HL-60 (cell line): ENCODE results near the gene ADAT2.

ENCODE experiments used
- DNase-seq, 2 experiments: peaks; one replicate each; pipeline ENCODE4 v3.0.0-alpha.2; 2010 to 2020; ENCODE audit warnings: low read depth in 1 of 2, low spot score in 1 of 2
- H3K27ac ChIP-seq: fragments of 250-450 bp; sonication (Bioruptor Pico); replicated peaks from 2 replicates; pipeline ENCODE4 v1.5.1; 2020; ENCODE audit warnings: mild to moderate bottlenecking, moderate library complexity
- H3K27me3 ChIP-seq: fragments of 250-450 bp; sonication (Bioruptor Pico); 2 replicates; pipeline ENCODE4 v1.5.1; 2021; ENCODE audit warnings: mild to moderate bottlenecking, moderate library complexity; ENCODE audit not compliant: insufficient read depth, poor library complexity, severe bottlenecking
- H3K4me3 ChIP-seq: replicated peaks from 2 replicates; pipeline ENCODE4 v1.5.1; 2011; ENCODE audit warnings: mild to moderate bottlenecking, control low read depth, low read length; ENCODE audit not compliant: insufficient read depth
- CTCF ChIP-seq: IDR thresholded peaks from one replicate; pipeline ENCODE4 v1.5.1; 2011; ENCODE audit warnings: low read length, control low read depth, inconsistent platforms; ENCODE audit not compliant: insufficient read depth
- GABPA ChIP-seq: IDR thresholded peaks from 2 replicates; pipeline ENCODE4 v1.6.1; 2012; ENCODE audit warnings: low read depth
- POLR2AphosphoS5 ChIP-seq: IDR thresholded peaks from 2 replicates; pipeline ENCODE4 v1.6.1; 2012; ENCODE audit warnings: low read depth
- SPI1 ChIP-seq: IDR thresholded peaks from 2 replicates; pipeline ENCODE4 v1.6.1; 2012; ENCODE audit warnings: low read depth, mild to moderate bottlenecking, borderline replicate concordance
- TF ChIP-seq, protein P1 (sequence below): IDR thresholded peaks from 2 replicates; pipeline ENCODE4 v1.6.1; 2012; ENCODE audit warnings: low read depth; ENCODE audit not compliant: insufficient replicate concordance

The ADAT2 gene

DNA sequence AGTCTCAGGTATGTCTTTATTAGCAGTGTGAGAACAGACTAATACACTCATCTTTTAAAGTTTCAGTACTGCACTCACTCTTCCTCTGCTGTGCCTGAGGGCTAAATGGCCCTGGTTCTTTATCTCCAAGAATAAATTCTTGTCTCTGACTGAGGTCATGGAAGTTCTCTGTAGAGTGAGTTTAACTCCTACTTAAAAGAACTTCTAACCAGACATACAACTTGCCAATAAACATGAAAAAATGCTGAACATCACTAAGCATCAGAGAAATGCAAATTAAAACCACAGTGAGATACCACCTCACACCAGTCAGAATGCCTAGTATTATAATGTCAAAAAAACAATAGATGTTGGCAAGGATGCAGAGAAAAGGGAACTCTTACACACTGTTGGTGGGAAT, 73.6 kb downstream of the ADAT2 start:
- no peak for DNase-seq
- Histone ChIP-seq H3K4me3 (no peak overlapping the region), H3K27ac (no peak overlapping the region), H3K27me3 (no peaks in the 10 kb centered on the region)
- no peak for TF ChIP-seq GABPA
- TF ChIP-seq, protein P1, sequence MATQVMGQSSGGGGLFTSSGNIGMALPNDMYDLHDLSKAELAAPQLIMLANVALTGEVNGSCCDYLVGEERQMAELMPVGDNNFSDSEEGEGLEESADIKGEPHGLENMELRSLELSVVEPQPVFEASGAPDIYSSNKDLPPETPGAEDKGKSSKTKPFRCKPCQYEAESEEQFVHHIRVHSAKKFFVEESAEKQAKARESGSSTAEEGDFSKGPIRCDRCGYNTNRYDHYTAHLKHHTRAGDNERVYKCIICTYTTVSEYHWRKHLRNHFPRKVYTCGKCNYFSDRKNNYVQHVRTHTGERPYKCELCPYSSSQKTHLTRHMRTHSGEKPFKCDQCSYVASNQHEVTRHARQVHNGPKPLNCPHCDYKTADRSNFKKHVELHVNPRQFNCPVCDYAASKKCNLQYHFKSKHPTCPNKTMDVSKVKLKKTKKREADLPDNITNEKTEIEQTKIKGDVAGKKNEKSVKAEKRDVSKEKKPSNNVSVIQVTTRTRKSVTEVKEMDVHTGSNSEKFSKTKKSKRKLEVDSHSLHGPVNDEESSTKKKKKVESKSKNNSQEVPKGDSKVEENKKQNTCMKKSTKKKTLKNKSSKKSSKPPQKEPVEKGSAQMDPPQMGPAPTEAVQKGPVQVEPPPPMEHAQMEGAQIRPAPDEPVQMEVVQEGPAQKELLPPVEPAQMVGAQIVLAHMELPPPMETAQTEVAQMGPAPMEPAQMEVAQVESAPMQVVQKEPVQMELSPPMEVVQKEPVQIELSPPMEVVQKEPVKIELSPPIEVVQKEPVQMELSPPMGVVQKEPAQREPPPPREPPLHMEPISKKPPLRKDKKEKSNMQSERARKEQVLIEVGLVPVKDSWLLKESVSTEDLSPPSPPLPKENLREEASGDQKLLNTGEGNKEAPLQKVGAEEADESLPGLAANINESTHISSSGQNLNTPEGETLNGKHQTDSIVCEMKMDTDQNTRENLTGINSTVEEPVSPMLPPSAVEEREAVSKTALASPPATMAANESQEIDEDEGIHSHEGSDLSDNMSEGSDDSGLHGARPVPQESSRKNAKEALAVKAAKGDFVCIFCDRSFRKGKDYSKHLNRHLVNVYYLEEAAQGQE, result no peak

- TF ChIP-seq SPI1 (no peak), POLR2AphosphoS5 (no peak), CTCF (no peak), GABPA (no peak)
- TF ChIP-seq, protein P1, result no peak
- Histone ChIP-seq H3K27me3 (no peaks in the 10 kb centered on the region), H3K4me3 (no peak overlapping the region), H3K27ac (no peak overlapping the region)
- no peak for DNase-seq
These were observed 74.1 kb downstream of the ADAT2 start for GRCh38 chr6:143376375-143376774.

DNA sequence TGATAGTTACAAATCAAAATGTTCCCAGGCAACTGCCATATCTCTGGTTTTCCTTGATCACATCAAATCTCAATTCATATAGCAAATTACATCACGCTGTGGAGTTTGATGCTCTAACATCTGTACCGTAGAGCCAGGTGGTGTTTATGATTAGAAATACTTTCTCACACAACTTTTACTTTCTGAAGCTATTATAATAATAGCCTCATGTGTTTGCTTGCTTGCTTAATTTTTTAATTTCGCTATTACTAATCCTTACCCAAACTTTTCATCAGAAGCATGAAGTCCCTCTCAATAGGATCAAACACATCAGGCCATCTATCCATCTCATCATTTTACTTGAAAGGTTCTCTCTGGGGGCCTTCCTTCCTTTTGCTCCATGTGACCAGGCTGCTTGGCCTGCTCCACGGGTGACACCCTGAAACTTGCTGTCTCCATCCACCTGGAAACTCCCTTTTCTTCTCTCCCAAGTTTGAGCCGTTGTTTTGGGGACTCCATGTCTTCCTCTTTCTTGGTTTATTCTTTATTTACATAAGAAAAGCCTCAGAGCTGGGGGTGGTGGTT, 75.4 kb downstream of the ADAT2 start:
- TF ChIP-seq SPI1, result no peak
- TF ChIP-seq, protein P1, result no peak
- no peak for TF ChIP-seq GABPA
- TF ChIP-seq CTCF, result no peak
- TF ChIP-seq POLR2AphosphoS5, result no peak
- no peaks in the 10 kb centered on the region for H3K27me3 ChIP-seq
- no peak for DNase-seq
- no peak overlapping the region for H3K4me3 ChIP-seq
- H3K27ac ChIP-seq, result no peak overlapping the region
